HG03354 (cell line): Measurements from ENCODE around the gene MUC5B.
"Not testable (repeated sequence)": the region's sequence is repeated elsewhere in the genome, so short reads cannot be mapped to it uniquely, and the experiment has no call there.

Experiments
- ATAC-seq: cut with Tn5 transposase; IDR thresholded peaks from one replicate; pipeline ENCODE4 v1.9.1; 2021; ENCODE audit warnings: mild to moderate bottlenecking; ENCODE audit not compliant: unreplicated experiment, poor library complexity, severe bottlenecking

MUC5B gene

GRCh38 chr11:1222491-1223345 is at the start of gene MUC5B:
TSS of gene MUC5B (plus strand) at chr11:1223066. CDS start at chr11:1223124, 58 bp downstream.
- no peak for ATAC-seq

GRCh38 chr11:1173396-1173795 is 49.5 kb upstream of the MUC5B start:
- ATAC-seq = not testable (repeated sequence)

- no peak for ATAC-seq
These were observed 48.2 kb upstream of the MUC5B start for GRCh38 chr11:1174441-1175370.

GRCh38 chr11:1175461-1176223 is 47.2 kb upstream of the MUC5B start:
- no peak for ATAC-seq

GRCh38 chr11:1176224-1177019 is 46.4 kb upstream of the MUC5B start:
- ATAC-seq = no peak

- no peak for ATAC-seq
These were observed 45.7 kb upstream of the MUC5B start for GRCh38 chr11:1177020-1177770.

GRCh38 chr11:1177771-1178090 is 45.1 kb upstream of the MUC5B start:
- ATAC-seq = no peak

- no peak for ATAC-seq
These were observed 44.5 kb upstream of the MUC5B start for GRCh38 chr11:1178201-1178885.

- no peak for ATAC-seq
These were observed 44.0 kb upstream of the MUC5B start for GRCh38 chr11:1178906-1179305.

GRCh38 chr11:1179641-1180040 is 43.2 kb upstream of the MUC5B start:
- ATAC-seq = no peak

GRCh38 chr11:1180171-1180570 is 42.7 kb upstream of the MUC5B start:
- no peak for ATAC-seq

GRCh38 chr11:1180947-1181391 is 41.9 kb upstream of the MUC5B start:
- ATAC-seq = no peak

- no peak for ATAC-seq
These were observed 41.4 kb upstream of the MUC5B start for GRCh38 chr11:1181420-1181819.

- no peak for ATAC-seq
These were observed 40.9 kb upstream of the MUC5B start for GRCh38 chr11:1181853-1182535.

GRCh38 chr11:1184139-1184538 is 38.7 kb upstream of the MUC5B start:
- not testable (repeated sequence) for ATAC-seq

- ATAC-seq = not testable (repeated sequence)
These were observed 34.3 kb upstream of the MUC5B start for GRCh38 chr11:1188451-1189130.

- not testable (repeated sequence) for ATAC-seq
These were observed 33.0 kb upstream of the MUC5B start for GRCh38 chr11:1189816-1190215.
